NB4 (cell line): ENCODE measurements around the gene RICTOR.

Experiments
- MYC ChIP-seq: IDR thresholded peaks from 2 replicates; pipeline ENCODE4 v1.6.1; 2011; ENCODE audit warnings: low read depth, low read length
- POLR2A ChIP-seq: IDR thresholded peaks from 2 replicates; pipeline ENCODE4 v1.6.1; 2011; ENCODE audit warnings: mild to moderate bottlenecking; ENCODE audit not compliant: insufficient read length; ENCODE audit errors: extremely low read depth
- TF ChIP-seq, protein P1 (sequence below): IDR thresholded peaks from one replicate; pipeline ENCODE4 v1.5.1; 2012; ENCODE audit warnings: low read depth, low read length
- TF ChIP-seq, protein P2 (sequence below): IDR thresholded peaks from 2 replicates; pipeline ENCODE4 v1.6.1; 2011; ENCODE audit warnings: low read depth, low read length

DNA sequence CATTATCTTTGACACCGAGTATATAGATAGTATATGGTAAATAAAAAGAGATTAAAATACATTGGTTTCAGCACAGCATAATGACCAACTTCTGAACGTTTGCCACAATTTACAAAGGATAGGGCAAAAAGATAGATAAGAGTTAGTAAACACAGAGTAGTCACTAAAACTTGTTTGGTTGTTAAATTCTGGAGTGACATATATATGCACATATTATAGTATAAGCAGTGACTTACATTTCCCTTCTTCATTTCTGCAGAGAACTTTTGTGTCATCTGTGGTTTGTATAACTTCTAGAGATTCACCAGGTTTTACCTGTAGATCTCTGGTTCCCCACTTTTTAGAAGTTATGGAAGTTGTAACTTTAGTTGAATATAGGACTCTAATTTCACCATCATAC is 44.4 kb upstream of the RICTOR start:
- TF ChIP-seq POLR2A, result no peak
- TF ChIP-seq, protein P1, sequence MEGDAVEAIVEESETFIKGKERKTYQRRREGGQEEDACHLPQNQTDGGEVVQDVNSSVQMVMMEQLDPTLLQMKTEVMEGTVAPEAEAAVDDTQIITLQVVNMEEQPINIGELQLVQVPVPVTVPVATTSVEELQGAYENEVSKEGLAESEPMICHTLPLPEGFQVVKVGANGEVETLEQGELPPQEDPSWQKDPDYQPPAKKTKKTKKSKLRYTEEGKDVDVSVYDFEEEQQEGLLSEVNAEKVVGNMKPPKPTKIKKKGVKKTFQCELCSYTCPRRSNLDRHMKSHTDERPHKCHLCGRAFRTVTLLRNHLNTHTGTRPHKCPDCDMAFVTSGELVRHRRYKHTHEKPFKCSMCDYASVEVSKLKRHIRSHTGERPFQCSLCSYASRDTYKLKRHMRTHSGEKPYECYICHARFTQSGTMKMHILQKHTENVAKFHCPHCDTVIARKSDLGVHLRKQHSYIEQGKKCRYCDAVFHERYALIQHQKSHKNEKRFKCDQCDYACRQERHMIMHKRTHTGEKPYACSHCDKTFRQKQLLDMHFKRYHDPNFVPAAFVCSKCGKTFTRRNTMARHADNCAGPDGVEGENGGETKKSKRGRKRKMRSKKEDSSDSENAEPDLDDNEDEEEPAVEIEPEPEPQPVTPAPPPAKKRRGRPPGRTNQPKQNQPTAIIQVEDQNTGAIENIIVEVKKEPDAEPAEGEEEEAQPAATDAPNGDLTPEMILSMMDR, result no peak
- TF ChIP-seq, protein P2, sequence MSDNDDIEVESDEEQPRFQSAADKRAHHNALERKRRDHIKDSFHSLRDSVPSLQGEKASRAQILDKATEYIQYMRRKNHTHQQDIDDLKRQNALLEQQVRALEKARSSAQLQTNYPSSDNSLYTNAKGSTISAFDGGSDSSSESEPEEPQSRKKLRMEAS, result no peak
- no peak for TF ChIP-seq MYC
